Mesenteric fat pad (tissue), 1 donor: ENCODE data around the gene WDR36. TPM values are rescaled to one million over a fixed set of nuclear protein-coding genes. Genes with fewer than 3 reads are reported as not detected.
"Not testable (repeated sequence)": the region's sequence is repeated elsewhere in the genome, so short reads cannot be mapped to it uniquely, and the experiment has no call there.

ENCODE experiments used
- DNase-seq: peaks from one replicate; pipeline ENCODE4 v3.0.0-alpha.2; 2020; ENCODE audit warnings: low spot score
- total RNA-seq: library from RNA; stranded (reverse); fragmentation: NEBNext Ultra II Directional; extraction: Animal tissue kit (Norgen Biotek cat#: 25700); gene quantifications from one replicate; pipeline ENCODE4 v1.2.1, GENCODE V29; 2021
- donor health status: DM: yes; HTN: yes; CAD: no.

Gene WDR36
- total RNA-seq, 1 donor from 2014 or later, result 30.4 TPM

DNA sequence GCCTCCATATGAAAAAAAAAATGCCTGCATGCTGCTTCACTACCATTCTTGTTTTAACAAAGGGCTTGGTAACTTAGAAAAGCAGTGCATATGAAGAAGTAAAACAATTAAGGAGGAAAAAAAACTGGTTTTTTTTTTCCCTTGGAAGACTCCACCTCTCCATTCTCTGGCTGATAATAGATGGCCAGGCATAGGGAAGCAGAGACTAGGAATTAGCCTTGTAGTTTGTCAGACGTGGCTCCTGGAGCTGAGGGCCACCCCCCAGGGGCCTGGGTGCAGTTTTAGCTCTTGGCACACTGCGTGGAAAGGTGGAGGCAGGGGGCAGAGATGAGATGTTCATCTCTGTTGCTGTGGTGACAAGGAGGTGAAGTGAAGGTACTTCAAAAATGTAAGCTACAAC, 42.7 kb downstream of the WDR36 start:
- no peak for DNase-seq

DNA sequence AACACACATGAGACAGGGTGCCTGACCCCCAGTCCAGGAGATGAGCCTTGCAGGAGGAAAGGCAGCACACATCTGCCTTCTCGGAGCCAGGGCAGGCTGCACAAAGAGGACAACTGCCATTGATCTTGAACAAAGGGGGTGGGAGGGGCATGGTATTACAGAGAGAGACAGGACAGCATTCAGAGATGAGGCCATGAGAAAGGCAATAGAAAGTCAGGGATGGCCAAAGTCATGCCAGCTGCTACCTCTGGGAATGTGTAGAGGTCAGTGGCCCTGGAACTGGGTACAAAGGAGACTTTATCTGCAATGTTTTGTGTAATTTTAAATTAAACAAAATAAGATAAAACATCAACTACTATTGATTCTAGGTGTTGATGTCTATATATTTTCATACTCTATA, 43.2 kb downstream of the WDR36 start:
- no peak for DNase-seq

DNA sequence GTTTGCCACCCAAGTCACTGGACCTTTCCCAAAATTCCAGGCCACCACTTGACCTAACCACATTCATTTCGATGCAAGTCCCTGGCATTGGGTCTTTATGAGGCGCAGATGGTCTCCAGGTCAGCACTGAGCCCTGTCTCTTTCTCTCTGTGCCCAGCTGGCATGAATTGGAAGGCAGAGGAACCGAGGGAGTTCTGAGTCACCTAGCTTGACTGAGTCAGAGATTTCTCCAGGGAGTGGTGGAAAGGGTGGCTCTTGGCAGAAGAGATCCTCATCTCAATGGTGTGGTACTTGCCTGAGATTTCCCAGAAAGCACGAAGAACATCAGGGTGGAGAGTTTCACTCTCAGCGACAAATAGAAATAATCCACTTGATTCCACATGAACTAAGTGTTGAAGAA, 43.8 kb downstream of the WDR36 start:
- DNase-seq, result no peak

DNA sequence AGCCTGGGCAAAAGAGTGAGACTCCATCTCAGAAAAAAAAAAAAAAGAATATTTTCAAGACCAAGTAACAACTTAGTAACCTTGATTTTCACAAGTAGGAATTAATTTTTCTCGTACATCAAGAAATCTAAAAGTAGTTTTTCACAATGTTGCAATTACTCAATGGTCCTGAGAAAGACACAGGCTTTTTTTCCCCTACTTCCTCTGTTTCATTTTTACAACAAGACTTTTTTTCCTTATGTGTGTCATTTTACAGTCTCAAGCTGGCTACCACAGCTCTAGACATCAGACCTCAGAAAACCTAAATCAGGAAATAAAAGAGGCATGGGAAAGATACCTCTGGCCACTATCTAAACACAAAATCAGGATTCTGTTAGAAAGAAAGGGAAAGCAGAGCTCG, 45.9 kb downstream of the WDR36 start:
- DNase-seq, result no peak

DNA sequence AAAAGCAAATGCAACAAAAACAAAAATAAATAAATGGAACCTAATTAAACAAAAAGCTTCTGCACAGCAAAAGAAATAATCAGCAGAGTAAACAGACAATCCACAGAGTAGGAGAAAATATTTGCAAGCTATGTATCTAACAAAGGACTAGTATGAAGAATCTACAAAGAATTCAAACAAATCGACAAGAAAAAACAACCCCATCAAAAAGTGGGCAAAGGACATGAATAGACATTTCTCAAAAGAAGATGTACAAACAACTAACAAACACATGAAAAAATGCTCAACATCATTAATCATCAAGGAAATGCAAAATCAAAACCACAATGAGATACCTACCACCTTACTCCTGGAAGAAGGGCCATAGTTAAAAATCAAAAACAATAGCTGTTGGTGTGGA, 49.3 kb downstream of the WDR36 start:
- DNase-seq, result not testable (repeated sequence)

DNA sequence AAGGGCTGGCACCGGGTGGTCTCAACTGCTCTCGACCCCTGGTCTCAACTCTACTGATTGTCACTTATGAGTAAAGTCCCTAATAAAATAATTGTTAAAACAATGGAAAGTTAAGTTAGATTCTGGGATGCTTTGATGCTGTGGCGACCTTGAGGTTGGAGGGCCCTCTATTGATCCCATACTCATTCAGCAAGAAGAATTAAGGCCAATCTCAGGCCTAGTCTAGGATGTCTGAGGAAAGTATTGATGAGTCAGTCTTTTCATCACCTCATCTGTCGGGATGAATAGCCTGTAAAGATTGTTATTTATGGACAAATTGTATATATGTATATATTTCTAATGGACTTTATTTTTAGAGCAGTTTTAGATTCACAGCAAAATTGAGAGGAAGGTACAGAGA, 50.8 kb downstream of the WDR36 start:
- DNase-seq, result no peak

DNA sequence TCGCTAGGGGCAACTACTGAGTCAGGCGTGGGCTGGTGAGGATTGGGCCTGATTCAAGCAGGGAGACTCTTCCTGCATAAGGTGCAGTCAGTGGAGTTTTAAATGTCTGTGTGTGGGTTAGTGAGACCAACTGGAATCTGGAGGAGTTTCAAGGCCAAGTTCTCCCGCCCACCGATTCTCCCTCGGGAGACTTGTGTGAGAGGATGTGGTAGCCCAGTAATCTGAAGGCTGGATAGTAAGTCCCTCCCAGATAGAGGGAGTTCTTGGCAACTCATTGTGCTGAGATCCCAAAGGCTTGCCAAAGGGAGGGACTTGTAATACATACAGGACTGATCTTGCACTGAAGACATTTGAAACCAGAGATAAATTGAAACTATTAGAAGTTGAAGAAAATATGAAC, 51.8 kb downstream of the WDR36 start:
- DNase-seq, result no peak

DNA sequence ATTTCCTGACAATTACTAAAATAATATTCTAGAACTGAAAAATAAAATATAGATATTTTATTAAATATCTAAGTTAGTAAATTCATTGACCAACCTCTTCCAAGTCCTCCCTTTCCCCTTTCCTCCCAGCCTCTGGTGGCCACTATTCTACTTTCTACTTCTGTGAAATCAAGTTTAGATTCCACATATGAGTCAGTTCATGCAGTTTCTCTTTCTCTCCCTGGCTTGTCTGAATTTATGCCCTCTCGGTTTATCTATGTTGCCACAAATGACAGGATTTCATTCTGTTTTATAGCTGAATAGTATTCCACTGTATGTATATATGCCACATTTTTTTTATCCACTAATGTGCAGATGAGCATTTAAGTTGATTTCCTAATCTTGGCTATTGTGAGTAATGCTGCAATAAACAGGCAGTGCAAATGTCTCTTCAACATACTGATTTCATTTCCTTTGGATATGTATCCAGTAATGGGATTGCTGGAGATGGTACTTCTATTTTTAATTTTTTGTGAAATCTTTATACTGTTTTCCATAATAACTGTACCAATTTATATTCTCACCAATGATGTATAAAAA, 52.3 kb downstream of the WDR36 start:
- DNase-seq, result no peak

DNA sequence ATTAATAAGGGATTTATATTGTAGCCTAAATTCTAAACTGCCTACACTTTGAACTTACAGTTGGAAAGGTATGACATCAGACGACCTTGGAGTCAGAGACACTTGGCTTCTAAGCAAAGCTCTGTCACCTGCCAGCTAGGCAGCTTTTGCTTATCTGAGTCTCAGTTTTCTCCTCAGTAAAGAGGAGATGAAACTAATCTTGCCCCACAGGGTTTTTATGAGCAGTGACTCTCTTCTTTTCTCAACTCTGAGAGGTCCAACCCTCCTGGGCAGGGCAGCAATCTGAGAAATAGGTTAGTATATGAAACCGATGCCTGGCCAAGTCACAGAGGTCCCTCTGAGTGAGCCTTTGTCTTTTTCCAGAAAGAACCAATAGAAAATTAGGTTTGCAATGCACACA, 53.9 kb downstream of the WDR36 start:
- no peak for DNase-seq

DNA sequence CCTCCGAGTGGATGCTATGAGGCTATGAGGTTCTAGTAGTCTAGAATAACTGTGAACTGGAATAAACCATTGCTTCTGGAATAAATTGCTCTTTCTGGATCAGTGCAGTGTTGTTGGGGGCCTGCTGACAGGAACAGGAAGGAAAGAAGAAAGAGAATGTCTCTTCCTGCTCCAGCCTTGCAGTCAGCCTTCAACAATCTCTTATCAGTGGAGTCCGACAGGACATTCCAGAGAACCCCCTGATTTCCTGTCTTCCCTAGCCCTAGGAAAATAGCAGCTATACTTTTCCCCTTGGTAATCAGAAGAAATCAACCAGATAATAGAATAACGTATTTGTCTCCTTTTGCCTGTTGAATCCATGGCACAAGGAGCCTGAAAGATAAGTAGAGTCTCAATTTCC, 55.4 kb downstream of the WDR36 start:
- DNase-seq, result no peak

DNA sequence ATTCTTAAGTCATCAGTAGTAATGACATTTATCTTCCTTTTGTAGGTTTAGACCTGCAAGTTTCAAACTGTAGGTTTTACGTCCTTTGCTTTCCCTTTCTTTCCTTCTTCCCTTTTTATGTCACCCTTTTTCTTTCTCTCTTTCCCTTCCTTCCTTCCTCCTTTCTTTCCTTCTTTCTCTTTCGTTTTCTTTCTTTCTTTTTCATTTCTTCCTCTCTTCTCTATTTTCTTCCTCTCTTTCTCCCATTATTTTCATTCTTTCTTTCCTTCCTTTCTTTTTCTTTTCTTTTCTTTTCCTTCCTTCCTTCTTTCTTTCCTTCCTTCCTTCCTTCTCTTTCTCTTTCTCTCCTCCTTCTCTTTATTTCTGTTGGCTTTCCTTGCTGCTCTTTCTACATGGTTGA, 59.9 kb downstream of the WDR36 start:
- DNase-seq, result no peak

DNA sequence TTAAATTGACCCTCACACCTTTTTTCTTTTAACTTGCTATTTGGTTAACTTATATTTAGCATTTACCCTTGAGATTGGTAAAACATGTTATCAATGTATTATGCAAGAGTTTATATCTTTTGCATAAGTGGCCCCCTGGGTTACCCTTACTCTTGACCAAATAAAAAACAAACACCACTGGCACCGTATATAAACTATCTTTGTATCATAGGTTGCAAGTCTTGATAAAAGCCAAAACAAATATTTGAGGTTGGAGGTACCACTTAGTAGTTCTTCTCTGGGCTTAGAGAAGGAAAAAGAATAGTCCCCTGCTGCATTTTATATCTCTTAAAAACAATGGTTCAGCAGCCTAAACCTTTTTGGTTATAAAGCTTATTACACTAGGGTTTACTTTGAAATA, 61.3 kb downstream of the WDR36 start:
- no peak for DNase-seq

DNA sequence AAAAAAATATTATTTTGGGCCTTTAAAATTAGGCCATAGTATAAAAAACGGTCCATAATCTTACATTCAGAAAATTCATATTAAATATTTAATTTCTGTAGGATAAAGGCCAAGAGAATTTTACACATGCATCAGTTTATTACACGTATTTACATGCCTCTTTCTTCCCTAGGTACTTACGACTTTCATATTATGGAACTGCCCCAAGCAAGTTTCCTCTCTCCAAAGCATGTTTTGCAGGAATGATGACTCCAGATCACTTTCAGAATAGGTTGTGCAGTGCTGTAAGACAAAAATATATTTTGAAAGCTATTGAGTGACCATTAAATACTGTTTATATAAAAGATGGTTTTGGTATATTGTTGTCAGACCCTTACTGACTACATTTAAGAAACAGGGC, 61.8 kb downstream of the WDR36 start:
- no peak for DNase-seq

DNA sequence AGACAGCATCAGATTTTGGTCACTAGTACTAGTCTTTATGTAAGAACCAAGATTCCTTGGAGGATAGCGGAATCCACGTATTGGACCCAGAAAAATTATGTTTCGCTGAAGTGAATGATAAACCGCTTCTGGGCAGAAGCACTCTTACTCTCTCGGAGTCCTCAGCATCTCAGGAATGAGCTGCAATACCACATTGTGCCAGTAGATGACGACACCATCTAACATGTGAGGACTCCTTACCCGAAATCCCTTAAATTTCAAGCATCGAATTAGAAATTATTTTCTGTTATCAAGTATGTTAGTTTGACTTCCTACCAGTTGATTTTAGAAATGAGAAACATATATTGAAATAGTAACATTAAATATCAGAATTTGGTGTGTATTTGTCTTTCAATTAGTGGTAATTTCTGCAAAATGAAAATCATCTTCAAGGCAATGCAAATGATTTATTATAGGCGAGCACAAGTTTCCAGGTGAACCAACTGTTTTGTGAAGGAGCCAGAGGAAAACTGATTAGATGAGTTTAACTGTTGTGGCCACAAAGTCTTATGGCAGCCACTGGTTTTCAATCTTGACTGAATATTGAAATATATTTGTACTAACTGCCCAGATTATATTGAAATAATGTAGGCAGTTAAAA, 66.1 kb downstream of the WDR36 start:
- no peak for DNase-seq

DNA sequence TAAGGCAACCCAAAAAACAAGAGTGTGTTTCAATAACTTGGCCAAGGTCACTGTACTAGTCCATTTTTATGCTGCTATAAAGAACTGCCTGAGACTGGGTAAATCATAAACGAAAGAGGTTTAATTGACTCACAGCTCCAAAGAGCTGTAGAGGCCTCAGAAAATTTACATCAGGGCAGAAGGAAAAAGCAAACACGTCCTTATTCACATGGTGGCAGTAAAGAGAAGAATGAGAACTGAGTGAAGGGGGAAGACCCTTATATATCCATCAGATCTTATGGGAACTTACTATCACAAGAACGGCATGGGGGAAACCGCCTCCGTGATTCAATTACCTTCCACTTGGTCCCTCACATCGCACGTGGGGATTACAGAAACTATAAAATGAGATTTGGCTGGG, 67.7 kb downstream of the WDR36 start:
- no peak for DNase-seq

DNA sequence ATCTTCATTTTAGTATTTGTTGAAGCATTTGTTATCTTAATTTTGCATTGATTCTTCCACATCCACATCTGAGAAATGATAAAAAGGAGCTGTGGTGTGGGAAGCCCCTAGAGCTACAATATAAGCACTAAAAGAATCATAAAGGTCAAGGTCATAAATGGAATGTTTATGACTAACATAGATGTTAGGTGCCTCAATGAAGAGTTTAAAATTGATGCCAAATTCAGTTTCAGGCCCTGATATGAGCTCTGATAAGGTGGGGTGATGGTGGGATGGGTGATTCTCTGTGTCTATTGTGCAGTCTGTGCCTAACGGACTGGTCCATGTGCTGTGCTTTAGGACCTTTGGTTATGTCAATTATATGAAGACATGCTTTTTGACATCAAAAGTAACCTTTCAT, 70.9 kb downstream of the WDR36 start:
- DNase-seq, result no peak

DNA sequence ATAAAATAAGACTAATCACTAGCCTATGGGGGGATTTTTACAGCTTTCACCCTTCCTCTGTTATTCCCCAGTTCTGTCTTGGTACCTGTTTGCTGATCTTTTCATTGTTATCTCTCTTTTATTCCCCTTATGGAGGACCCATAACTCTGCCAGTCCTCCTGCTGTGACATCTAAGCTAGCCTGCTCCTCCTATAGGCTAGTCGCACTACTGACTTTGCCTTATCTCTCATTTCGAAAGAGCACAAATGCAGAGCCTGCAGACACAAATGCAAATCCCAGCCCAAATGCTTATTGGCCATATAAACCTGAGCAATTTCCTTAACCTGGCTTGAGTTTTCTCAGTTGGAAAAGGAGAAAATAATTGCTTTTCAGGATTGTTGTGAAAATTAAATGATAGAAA, 72.9 kb downstream of the WDR36 start:
- DNase-seq, result no peak

DNA sequence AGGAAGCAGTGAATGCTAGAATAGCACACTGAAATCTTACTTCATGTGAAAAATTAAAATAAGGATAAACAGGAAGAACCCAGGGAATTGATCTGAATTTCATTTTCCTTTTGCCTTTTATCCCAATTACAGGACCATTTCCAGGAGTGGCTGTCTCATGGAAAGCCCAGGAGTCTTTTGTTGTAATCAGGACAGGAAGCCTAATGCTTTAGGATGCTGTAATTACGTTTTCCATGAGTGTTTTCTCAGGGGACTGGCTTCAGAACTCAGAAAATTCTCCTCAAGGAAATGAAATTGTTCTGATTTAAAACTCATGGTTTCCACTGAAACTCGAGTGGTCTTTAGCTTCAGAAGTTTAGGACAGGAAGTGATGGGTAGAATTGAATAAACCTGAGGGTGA, 75.4 kb downstream of the WDR36 start:
- DNase-seq, result no peak

DNA sequence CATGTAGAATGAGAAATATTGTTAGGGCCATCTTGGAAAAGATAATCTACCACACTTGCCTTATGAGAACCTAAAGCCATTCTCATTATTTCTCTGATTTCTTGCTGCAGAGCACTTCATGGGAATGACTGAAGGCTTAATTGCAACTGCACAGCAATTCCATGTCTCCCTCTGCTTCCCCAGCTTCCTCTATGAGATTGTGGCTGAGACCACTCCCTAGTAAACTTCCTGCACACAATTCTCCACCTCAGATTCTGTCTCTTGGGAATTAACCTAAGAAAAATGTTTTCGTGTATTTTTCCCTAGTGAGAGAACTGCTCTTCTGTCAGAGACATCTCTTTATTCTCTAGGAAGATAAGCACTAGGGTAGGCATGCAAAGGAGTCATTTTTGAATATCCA, 76.5 kb downstream of the WDR36 start:
- DNase-seq, result no peak

DNA sequence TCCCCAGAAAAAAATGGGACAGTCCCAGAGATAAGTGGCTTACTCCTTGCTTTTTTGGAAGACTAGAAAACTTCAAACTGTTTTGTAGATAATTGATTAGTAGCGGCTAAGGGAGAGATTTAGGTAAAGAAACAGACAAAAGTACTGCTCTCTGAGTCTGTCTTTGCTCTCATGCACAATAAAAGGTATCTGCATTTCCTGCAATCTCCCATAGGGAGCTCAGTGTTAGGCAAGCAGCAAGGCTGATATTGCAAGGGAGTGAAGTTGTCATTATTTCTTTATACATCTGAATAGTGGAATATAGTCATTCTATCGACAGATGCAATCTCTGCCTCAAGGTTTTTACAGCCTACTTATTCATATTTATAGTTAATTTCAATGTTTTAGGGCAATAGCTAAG, 77.1 kb downstream of the WDR36 start:
- no peak for DNase-seq

DNA sequence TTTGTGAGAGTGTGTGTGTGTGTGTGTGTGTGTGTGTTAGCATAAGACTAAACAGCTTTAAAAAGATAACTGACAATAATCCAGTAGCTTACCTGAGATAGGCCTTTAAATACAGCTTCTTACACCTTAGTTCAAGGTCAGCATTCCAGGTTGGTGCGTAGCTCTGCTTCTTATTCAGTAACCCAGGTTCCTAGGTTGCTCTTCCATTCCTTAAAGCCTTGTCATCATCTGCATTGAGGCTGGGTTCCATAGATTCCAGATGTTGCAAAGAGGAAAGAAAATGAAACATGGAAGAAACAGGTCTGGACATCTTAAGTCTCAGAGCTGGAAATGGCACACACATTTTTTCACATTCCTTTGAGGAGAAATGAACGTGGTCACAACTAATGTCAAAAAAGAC, 78.1 kb downstream of the WDR36 start:
- no peak for DNase-seq

DNA sequence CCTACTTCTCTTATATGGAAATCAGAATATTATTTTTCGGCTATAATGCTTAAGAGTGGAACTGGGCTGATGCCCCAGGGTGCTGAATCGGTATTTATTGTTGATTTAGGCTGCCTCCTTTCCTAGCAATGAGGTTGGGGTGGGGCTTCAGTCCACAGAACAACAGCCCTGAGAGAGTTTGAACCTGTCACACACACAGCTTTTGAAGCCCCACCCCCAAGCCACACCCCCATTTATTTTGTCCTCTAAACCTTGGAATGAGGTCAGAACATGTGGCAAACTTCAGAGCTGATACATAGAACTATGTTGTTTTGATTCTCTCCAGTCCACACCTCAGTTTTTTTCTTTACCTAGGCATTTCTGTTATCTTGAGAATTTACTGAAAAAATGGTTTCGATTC, 80.4 kb downstream of the WDR36 start:
- DNase-seq, result no peak

DNA sequence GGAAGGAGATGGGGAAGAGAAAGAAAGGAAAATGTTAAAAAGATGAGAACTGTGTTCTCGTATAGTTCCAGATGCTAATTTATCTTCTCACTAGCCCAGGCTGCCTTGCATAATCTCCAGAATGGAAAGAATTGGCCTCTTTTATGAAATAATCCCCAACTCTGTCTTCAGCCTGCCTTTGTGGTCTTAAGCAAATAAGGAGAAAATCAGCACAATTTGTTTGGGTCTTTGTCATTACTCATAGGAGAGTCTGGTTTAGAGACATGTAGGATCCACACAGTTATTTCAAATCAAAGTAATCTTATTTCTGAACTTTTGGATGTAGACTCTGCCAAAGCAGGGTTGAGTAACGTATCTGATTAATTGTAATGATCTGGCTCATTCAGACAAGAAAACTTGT, 81.3 kb downstream of the WDR36 start:
- DNase-seq, result no peak
